A673 (cell line): ENCODE measurements around the gene APOL2.

Experiments
- EZH2 ChIP-seq: fragments of 200-600 bp; sonication (generic); IDR thresholded peaks from 2 replicates; pipeline ENCODE4 v1.6.1; 2017; ENCODE audit warnings: borderline replicate concordance, low read depth, mild to moderate bottlenecking, mixed read lengths, antibody characterized with exemption, low read length; ENCODE audit not compliant: poor library complexity, severe bottlenecking
- TF ChIP-seq, protein P1 (sequence below): fragments of 300-800, 200-600 bp; sonication (generic); conservative IDR thresholded peaks from 2 replicates; pipeline ENCODE4 v1.5.1; 2017; ENCODE audit warnings: low read depth, mild to moderate bottlenecking, antibody characterized with exemption, low read length, moderate library complexity, mixed read lengths

DNA sequence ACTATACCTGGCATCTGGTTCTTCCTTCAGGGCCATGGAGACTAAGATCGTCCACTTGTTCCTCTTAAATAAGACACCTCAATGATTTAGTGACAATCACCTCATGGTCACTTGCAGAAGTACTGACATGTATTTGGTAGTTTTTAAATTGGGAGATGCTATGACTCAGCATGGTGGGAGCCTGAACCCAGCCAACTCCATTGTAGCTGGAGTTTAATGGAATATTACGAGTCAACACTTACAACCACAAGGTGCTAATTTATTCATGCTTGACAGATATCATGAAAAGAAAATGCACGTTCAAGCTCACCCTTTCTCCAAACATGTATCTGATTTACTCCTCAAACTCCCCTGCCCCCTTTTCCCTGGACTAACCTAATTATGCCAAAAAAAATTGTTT, 62.2 kb downstream of the APOL2 start:
- TF ChIP-seq, protein P1, sequence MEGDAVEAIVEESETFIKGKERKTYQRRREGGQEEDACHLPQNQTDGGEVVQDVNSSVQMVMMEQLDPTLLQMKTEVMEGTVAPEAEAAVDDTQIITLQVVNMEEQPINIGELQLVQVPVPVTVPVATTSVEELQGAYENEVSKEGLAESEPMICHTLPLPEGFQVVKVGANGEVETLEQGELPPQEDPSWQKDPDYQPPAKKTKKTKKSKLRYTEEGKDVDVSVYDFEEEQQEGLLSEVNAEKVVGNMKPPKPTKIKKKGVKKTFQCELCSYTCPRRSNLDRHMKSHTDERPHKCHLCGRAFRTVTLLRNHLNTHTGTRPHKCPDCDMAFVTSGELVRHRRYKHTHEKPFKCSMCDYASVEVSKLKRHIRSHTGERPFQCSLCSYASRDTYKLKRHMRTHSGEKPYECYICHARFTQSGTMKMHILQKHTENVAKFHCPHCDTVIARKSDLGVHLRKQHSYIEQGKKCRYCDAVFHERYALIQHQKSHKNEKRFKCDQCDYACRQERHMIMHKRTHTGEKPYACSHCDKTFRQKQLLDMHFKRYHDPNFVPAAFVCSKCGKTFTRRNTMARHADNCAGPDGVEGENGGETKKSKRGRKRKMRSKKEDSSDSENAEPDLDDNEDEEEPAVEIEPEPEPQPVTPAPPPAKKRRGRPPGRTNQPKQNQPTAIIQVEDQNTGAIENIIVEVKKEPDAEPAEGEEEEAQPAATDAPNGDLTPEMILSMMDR = no peak
- TF ChIP-seq EZH2 = no peak
